Stimulated activated CD8-positive, alpha-beta memory T cell treated with anti-CD3 and anti-CD28 coated beads, Interleukin-7, amount 100 ng/mL, for 48 hours (primary cell): ENCODE data around the gene KCNH8.

Experiments used
- DNase-seq, 2 donors: peaks; one replicate each; pipeline ENCODE4 v3.0.0-alpha.2; 2020; ENCODE audit warnings: low read depth in 1 of 2; ENCODE audit errors: extremely low read depth in 1 of 2

Gene KCNH8

DNA sequence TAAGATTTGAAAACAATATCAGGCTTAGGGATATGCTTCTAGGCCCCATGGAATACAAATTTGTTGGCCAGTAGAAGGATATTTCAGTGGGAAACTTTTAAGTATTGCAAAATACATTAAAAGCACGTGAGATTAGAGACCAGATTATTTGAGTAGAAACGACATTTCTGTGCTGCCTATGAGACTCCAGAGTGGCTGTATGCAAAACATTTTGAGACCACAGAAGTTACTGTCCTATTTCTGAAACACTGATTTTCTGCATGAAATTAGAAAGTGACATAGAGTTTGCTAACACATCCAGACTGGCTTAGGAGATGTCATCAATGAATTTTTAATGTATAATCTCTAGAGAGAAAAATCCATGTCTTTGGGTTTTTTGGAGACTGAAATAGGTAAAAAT is 99.8 kb downstream of the KCNH8 start:
- DNase-seq = no peak

DNA sequence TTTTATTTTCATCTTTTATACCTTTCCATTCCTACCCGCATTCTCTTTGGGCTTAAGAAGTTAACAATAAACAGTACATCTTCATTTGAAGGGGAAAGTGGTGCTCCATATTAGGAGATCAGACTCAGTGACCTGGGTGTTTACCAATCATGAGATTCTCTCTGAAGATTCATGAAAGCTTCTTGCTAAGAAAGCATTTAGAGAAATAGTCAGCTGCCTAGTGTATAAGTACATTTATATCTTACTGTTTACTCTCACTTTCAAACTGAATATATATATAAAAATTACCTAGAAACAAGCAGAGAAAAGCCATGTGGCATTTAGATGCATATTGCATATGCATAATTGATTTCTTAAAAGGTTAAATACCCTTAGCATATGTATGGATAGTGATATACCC is 100.5 kb downstream of the KCNH8 start:
- DNase-seq = no peak

DNA sequence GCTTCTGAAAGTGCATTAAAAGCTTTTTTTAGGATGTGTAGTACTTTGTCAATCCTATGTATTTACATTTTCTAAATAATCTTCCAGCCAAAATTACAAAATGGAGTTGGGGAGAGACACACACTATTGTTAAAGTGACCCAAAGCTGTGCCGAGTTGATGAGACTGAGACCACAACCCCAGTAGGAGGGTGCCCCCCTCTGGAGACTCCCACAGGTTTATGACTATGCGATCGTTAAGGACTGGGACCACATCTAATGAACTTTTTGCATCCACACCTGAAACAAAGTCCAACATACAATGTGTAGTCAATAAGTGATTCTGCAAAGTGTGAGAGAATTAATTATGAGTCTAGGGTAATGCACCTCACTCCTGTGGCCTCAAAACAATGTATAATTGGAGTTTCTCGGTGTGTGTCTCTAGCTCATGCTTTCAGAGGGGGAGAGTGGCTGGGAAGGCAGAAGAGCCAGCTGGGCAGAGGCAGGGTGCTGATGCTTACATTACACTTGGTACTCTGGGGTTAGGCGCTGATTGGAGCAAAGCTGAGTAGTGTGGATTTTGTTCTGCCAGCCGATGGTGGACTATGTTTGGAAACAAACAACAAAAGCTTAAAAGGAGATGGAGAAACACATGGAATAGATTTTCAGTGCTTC is 102.8 kb downstream of the KCNH8 start:
- DNase-seq = no peak

DNA sequence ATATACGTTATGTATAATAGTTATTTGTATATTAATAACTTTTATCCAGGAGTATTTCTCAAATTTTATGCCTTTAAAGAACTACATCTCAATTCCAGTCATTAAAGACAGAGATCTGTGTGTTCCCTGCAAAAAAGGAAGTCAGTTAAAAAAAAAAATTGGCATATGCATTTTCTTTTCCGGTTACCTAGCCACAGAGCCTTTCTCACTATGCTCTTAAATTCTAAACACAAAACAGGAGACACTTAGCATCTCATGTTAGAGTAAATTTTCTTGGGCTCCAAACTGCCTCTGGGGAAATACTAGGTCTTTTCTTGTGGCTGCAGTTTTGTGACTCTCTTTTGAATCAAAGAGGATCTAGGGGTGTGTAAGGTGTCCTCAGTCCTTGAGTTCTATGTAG is 105.9 kb downstream of the KCNH8 start:
- no peak for DNase-seq

DNA sequence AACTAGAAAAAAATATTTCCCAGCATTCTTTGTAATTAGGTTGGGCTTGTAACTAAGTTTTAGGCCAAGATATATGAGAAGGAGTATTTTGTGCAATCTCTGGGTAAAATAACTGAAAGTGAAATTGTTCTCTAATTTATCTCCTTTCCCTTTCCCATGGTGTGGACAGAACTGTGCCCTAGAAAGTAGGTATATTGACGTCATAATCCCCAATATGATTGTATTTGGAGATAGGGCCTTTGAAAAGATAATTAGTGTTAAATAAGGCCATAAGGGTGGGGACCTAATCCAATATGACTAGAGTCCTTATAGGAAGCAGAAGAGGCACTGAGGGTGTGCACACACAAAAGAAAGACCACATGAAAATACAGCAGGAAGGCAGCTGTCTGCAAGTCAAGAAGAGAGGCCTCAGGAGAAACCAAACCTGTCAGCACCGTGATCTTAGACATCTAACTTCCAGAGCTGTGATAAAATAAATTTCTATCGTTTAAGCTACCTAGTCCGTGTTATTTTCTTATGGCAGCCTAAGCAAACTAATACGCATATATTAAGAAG is 106.6 kb downstream of the KCNH8 start:
- no peak for DNase-seq

DNA sequence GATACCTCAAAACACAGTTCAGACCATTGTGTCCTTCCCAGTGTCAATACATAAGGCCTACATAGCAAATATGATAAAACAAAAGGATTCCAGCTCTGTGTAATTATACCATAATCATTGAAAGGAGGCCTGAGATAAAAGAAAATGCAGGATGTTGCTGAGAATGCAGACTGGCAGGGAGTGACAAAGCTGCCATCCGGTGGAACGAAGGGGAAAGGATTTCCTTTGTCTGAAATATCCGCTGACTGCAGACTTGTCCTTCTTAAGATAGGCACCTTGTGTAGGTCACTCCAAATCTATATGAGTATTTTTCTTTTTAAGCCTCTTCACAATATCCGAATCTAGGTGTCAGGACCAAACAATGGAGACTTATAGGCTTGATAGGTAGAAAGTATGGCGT is 108.0 kb downstream of the KCNH8 start:
- DNase-seq = no peak

DNA sequence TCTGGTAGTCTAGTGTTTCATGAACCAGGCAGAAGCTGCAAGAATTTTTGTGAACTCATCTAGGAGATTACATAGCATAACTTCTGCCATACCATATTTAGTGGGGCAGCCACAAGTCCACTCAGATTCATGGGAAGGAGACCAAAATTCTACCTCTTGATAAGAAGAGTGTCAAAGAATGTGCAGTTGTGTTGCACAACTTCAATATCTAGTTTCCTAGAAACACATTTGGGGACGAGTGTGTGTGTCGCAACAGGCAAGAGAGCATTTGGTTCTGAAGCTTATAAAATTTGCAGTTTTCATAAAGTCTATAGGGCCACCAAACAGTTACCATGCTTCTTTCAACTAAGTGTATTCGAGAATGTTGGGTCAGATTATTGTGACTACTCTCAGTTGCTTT is 115.3 kb downstream of the KCNH8 start:
- no peak for DNase-seq

DNA sequence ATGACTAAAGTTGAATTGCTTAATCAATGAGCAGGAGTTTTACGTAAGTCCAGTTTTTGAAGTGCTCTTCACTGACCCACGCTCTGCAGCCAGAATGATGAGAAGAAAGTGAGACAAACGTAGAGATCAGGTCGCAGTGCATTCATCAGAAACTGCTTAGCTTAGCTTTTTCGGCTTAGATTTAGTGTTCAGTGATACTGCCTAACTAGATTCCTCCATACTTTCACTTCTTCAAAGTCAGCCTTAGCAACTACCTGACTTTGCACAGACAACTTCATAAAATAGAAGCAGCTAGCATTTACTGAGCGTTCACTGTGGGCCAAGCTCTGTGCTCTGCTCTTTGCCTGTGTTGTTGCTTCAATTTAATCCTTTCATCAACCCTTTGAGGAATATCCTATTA is 116.1 kb downstream of the KCNH8 start:
- DNase-seq = no peak

DNA sequence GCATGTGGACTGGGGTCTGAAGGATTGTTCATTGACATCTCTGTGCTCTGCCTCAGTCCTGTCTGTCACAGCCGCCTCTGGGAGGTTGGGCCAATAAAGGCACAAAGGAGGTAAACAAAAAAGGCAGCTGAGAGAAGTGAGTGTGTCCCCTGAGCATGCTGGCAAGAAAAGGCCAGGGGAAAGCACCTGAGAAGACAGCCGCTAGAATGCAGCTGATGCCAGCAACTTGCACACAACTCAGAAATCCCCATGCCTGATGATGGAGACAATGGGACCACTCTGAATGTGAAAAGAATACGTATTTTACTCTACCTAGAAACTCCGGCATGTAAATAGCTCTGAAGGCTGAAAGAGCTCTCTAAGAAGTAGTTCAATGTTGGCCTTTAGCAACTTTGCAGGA is 118.7 kb downstream of the KCNH8 start:
- DNase-seq = no peak

DNA sequence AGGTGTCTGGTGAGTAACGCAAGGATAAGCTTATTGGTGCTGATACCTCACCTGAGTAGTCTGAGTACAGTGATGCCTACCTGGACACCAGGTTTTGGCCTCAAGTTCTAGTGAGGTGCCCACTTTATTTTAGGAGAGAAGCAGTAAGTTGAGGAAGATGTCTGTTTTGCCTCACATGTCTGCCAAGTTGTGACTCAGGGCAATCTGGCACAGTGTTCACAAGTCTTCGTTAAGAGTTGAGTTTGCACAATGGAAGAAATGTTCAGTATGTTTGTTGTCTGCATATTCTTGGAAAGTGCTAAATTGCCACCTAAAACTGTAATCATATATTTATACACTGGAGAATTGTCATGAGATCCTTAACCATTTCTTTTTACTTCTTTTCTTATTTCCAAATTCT is 122.2 kb downstream of the KCNH8 start:
- no peak for DNase-seq

DNA sequence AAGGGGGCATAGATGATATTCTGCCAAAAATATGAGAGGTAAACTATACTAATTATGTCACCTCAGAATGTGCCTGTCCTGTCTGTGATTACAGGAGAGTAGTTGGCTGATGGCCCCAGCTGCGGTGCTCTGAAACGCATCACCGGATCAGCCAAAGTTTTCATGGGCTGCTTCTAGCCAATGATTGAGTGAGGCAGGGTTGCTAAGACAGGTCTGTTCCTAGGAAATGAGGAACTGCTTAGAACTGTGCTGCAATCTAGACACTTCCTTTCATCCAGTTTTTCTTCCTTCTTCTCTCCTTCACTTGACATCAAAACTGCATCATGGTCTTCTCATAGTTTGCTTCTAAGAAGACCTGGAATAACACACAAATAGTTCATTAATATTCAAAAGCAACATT is 124.0 kb downstream of the KCNH8 start:
- DNase-seq = no peak

DNA sequence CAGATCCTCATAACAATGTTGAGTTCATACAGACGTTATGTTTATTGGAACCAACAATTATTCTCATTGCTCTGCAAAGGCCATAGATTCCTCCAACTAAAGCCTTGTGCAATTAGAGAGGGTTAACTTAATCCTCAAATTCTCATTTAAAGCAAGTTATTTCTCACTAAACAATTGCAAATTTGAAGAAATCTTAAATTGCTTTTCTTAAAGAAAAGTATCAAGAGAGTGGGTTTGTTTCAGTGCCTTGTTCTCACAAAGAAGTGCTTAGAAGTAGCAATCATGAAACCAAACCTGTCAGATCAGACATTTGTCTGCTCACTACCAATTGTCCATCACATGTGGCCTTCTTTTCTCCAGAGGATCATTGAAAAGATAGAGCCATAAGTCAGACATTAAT is 124.8 kb downstream of the KCNH8 start:
- no peak for DNase-seq

DNA sequence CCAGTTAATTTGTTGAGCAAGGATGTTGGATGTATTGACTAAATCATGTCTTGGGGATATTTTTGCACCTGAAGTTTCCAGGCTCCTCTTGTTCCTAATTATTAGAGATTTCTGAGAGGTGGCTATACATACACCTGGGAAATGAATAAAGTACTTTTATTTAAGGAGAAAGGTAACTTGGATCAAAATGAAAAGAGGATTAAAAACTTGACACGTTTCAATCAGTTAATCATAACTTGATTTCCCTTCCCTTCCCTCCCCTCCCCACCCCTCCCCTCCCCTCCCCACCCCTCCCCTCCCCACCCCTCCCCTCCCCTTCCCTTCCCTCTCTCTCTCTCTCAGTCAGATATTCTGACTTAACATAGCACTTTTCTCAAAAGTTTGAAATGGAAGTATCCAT is 126.3 kb downstream of the KCNH8 start:
- no peak for DNase-seq

DNA sequence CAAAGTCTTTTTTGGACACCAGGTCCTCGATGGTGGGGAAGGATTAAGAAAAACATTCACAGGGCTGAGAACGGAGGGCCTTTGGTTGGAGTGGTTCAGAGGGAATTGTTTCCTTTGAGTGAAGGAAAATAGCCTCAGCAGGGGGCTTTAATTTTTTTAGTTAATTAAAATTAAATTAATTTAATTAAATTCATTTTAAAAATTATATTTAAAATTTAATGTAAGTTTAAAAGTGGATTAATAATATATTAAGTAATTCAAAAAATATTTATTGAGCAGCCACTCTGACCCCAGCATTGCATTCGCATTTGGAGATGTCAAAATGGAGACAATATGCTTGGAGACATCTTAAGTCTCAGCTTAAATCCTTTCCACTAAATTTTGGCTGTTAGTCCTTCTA is 136.7 kb downstream of the KCNH8 start:
- DNase-seq = no peak

DNA sequence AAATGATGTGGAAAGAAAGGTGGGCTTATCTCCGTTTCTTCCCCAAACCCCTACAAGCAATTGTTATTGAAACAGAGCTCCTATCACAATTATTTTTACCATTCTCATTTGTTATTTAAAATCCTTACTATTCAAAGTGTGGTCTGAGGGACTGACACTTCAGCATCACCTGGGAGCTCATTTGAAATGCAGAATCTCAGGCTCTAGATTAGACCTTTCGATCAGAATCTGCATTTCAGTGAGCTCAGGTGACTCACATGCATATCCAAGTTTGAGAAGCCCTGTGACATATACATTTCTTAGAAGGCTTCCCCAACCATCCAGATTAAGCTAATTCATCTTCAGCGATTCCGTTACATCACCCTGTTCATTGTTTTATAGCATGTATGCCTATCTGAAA is 145.0 kb downstream of the KCNH8 start:
- no peak for DNase-seq

DNA sequence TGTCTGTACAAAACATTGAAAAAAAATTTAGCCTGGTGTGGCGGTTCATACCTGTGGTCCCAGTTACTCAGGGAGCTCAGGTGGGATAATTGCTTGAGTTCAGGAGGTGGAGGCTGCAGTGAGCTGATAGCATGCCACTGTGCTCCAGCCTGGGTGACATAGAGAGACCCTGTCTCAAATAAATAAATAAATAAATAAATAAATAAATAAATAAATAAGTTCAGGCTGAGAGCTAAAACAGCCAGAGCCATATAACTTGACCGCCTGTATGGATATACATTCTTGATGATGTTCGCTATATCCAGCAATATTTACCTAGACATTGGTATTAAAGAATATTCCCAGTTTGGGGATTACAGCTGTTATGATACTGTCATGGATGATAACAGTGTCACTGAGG is 146.9 kb downstream of the KCNH8 start:
- DNase-seq = no peak

DNA sequence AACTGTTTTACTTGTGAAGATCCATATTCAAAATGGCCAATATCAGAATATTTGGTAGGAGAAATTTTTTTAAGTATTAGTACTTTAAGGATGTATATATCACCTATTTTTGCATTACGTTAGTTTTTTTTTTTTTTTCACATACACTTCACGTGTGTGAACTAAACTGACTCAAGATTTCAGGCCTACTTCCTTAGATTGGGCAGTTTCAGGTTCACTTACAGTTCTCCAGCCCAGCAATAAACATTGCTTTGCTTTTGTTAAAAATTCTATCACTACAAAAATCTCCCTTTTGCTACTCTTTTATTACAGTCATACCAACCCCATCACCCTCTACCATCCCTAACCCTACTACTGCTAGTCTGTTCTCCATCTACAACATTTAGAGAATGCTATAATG is 183.6 kb downstream of the KCNH8 start:
- DNase-seq = no peak

DNA sequence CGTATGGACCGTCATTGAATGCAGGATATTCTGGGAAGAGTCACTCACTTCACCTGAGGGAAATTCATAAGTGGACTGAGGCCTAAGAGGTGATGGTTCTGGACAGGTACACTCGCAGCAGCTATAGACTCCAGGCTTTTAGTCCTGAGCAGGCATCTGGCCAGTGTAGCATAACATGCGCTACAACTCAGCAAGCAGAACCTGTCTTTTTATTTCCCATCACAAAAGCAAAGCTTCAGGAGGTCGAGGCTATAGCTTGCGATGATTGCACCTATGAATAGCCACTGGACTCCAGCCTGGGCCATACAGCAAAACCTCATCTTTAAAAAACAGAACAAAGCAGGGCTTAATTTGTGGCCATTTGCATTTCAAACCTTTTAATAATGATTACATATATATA is 185.8 kb downstream of the KCNH8 start:
- DNase-seq = no peak

DNA sequence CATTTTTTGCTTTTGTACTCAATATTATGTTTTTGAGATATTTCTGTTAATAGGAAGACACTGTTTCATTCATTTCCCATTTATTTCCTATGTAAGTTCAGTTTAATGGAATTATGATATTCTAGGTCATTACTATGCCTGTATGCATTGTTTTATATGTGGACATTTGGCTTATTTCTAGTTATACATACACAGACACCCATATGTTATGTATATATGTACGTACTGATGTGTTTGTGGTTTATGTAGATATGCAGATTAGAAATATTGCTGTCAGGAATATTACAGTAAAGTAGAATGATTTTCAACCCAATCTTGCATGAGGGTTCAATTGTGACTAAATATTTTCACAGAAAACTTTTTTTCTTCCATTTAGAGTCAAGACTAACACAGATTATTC is 190.5 kb downstream of the KCNH8 start:
- no peak for DNase-seq

DNA sequence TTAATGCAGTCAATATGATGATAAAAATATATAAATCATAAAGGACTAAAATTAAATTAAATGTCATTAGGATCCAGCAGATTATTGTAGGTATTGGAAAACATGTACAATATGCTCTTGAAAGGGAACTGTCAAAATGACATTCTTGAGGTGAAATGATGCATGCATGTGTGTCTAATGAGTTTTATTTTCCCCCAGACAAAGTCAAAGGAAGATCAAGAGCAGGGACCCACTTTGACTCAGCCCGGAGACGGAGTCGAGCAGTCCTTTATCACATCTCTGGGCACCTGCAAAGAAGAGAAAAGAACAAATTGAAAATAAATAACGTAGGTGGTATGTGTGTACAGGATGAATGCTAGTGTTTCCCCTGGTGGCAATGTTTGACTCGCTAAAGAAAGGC is 194.1 kb downstream of the KCNH8 start:
- no peak for DNase-seq

DNA sequence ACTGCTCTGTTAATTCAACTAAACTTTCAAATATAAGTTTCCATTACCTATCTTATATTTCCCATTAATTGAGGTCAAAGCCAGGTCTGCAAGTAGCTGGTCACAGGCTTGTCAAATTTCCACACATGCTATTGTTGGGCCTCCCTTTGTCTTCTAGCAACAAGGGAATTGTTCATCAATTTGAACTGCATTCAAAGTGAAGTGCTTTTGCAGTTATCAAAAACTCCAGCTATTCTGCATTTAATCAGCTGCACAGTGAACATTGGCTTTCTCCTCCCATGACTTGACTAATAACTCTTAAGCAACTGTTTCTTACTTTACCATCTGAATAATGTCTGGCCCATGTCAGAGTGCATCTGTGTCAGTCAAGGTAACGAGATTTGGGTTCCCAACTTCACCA is 198.4 kb downstream of the KCNH8 start:
- no peak for DNase-seq

DNA sequence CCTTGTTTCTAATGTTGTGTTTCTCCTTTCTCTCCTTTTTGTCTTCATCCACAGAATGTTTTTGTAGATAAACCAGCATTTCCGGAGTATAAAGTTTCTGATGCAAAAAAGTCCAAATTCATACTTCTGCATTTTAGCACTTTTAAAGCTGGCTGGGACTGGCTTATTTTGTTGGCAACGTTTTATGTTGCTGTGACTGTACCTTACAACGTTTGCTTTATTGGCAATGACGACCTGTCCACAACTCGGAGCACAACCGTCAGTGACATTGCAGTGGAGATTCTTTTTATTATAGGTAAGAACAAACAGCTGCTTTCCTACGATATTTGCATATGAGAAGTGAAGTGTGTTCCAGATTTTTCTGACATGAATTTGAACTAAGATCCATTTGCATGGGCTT is 199.4 kb downstream of the KCNH8 start:
- DNase-seq = no peak

DNA sequence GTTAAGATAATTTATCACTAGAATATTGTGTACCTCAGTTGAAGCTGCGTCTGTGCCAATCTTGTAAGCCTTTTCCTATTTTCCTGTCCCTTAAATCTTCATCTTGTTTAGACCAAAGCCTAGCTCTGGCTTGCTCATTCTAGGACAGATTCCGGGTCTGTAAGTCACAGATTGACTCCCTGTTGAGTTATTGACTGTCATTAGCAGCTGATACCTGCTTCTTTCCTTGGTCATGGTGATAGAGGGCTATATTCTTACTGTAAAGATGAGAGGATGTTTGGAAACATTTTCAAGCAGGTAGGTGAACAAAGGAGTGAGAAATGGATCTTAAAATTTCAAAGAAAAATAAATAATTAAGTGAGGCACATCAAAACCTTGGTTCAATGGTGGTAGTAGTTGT is 200.2 kb downstream of the KCNH8 start:
- no peak for DNase-seq
